WTC11 (cell line): ENCODE data around the gene CDH3. TPM values are rescaled to one million over a fixed set of nuclear protein-coding genes. Genes with fewer than 3 reads are reported as not detected.

Source experiments
- ATAC-seq: fragments of 200-7000 bp; cut with Tn5 transposase; 2 replicates; pipeline ENCODE4 v1.10.0; 2021; ENCODE audit warnings: mild to moderate bottlenecking, moderate library complexity
- CTCF ChIA-PET: fragments of 300-600 bp; sonication (Branson Sonifier 250); formaldehyde crosslinking; loops from one replicate; lab custom pipeline; 2021; ENCODE audit warnings: antibody characterized with exemption; lab: Charles Lee
- POLR2A ChIA-PET: fragments of 350-600 bp; sonication (Branson Sonifier 250); formaldehyde crosslinking; loops from one replicate; lab custom pipeline; 2021; ENCODE audit warnings: antibody characterized with exemption; lab: Charles Lee
- DNase-seq: peaks from one replicate; pipeline ENCODE4 v3.0.0; 2021; ENCODE audit warnings: low spot score
- H3K27ac Mint-ChIP-seq: 2 replicates; pipeline ENCODE4 v1.8.0; 2021; ENCODE audit warnings: mixed read lengths
- H3K27me3 Mint-ChIP-seq: 2 replicates; pipeline ENCODE4 v1.8.0; 2021; ENCODE audit warnings: low read depth, mild to moderate bottlenecking, moderate library complexity, mixed read lengths
- H3K36me3 Mint-ChIP-seq: 2 replicates; pipeline ENCODE4 v1.8.0; 2021; ENCODE audit warnings: mixed read lengths
- H3K4me1 Mint-ChIP-seq: 2 replicates; pipeline ENCODE4 v1.8.0; 2022; ENCODE audit warnings: mixed read lengths
- H3K4me3 Mint-ChIP-seq: 2 replicates; pipeline ENCODE4 v1.8.0; 2021; ENCODE audit warnings: mild to moderate bottlenecking, moderate library complexity, mixed read lengths
- H3K9me3 Mint-ChIP-seq: 2 replicates; pipeline ENCODE4 v1.8.0; 2021; ENCODE audit warnings: mixed read lengths
- ATF1 ChIP-seq: sonication (generic); formaldehyde crosslinking; IDR thresholded peaks from 2 replicates; pipeline ENCODE4 v1.8.1; 2023; ENCODE audit warnings: mild to moderate bottlenecking, moderate library complexity, missing genetic modification reagents
- ATF3 ChIP-seq: sonication (generic); formaldehyde crosslinking; conservative IDR thresholded peaks from 2 replicates; pipeline ENCODE4 v1.8.1; 2022; ENCODE audit warnings: mild to moderate bottlenecking, missing genetic modification reagents
- GRHL2 ChIP-seq: fragments of 250-450 bp; sonication (Bioruptor Pico); IDR thresholded peaks from 2 replicates; pipeline ENCODE4 v1.8.0; 2022; ENCODE audit warnings: mild to moderate bottlenecking, moderate library complexity; ENCODE audit not compliant: insufficient replicate concordance, severe bottlenecking
- JUN ChIP-seq: sonication (generic); formaldehyde crosslinking; IDR thresholded peaks from 2 replicates; pipeline ENCODE4 v1.8.0; 2023; ENCODE audit warnings: mild to moderate bottlenecking, missing genetic modification reagents
- NR2C2 ChIP-seq: sonication (generic); formaldehyde crosslinking; IDR thresholded peaks from 2 replicates; pipeline ENCODE4 v1.8.0; 2022; ENCODE audit warnings: mild to moderate bottlenecking, missing genetic modification reagents
- NR3C1 ChIP-seq: sonication (generic); formaldehyde crosslinking; conservative IDR thresholded peaks from 2 replicates; pipeline ENCODE4 v1.8.1; 2023; ENCODE audit warnings: low read depth, mild to moderate bottlenecking, missing genetic modification reagents
- TEAD1 ChIP-seq: sonication (generic); formaldehyde crosslinking; IDR thresholded peaks from 2 replicates; pipeline ENCODE4 v1.8.0; 2022; ENCODE audit warnings: mild to moderate bottlenecking, missing genetic modification reagents
- TP53 ChIP-seq: sonication (generic); formaldehyde crosslinking; IDR thresholded peaks from 2 replicates; pipeline ENCODE4 v1.8.1; 2023; ENCODE audit warnings: mild to moderate bottlenecking, missing genetic modification reagents
- ZNF263 ChIP-seq: sonication (generic); formaldehyde crosslinking; IDR thresholded peaks from 2 replicates; pipeline ENCODE4 v1.8.1; 2022; ENCODE audit warnings: low read depth, mild to moderate bottlenecking, moderate library complexity, missing genetic modification reagents
- total RNA-seq: library from RNA; stranded (reverse); gene quantifications from 3 replicates; pipeline ENCODE4 v1.2.3, GENCODE V29; 2021
- TF ChIP-seq, protein P1 (sequence below): sonication (generic); formaldehyde crosslinking; IDR thresholded peaks from 2 replicates; pipeline ENCODE4 v1.8.1; 2023; ENCODE audit warnings: mild to moderate bottlenecking, missing genetic modification reagents, borderline replicate concordance
- TF ChIP-seq, protein P2 (sequence below): sonication (generic); formaldehyde crosslinking; IDR thresholded peaks from 2 replicates; pipeline ENCODE4 v1.8.0; 2023; ENCODE audit warnings: missing genetic modification reagents
- TF ChIP-seq, protein P3 (sequence below): sonication (generic); formaldehyde crosslinking; IDR thresholded peaks from 2 replicates; pipeline ENCODE4 v1.8.0; 2022; ENCODE audit warnings: mild to moderate bottlenecking, missing genetic modification reagents
- TF ChIP-seq, protein P4 (sequence below): sonication (generic); formaldehyde crosslinking; IDR thresholded peaks from 2 replicates; pipeline ENCODE4 v1.8.1; 2023; ENCODE audit warnings: mild to moderate bottlenecking, missing genetic modification reagents, moderate library complexity
- TF ChIP-seq, protein P5 (sequence below): sonication (generic); formaldehyde crosslinking; IDR thresholded peaks from 2 replicates; pipeline ENCODE4 v1.8.1; 2023; ENCODE audit warnings: mild to moderate bottlenecking, missing genetic modification reagents

CDH3 gene
- total RNA-seq, 1 experiment from 2014 or later: 128 TPM

DNA sequence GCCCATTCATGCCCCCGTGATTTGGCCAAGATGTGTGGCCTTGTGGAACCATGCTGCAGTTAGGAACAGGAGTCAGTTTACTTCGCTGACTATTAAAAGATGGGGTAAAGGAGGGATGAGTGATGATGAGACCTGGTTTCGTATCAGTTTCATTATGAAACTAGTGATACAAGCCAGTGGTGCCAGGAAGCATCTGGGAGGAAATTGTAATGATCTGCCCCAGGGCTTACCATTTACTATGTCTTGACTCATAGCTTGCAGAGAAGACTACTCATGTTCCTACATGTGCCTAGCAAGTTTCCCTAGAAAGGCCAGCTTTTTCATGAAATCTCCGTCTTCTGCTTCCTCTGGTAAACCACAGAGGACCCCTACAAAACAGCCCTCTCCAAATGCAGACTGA lies 23.2 kb downstream of the CDH3 start:
- H3K9me3 Mint-ChIP-seq: no peaks in the 10 kb centered on the region
- ChIA-PET CTCF (interaction anchor here (1.9 to 2.2 kb wide), 3 partner anchors 78 to 179 kb away, joined by 4 to 12 read pairs (median 9); no protein-coding TSS in a partner anchor), POLR2A (interaction anchor here (0.5 kb wide), 1 partner anchor 24 kb away, joined by 3 read pairs; no protein-coding TSS in a partner anchor)
- TF ChIP-seq NR2C2 (no peak), TEAD1 (CRISPR knock-in tag) (no peak), TP53 (CRISPR knock-in tag) (no peak), ATF1 (CRISPR knock-in tag) (no peak), NR3C1 (CRISPR knock-in tag) (no peak), GRHL2 (CRISPR knock-in tag) (no peak), JUN (CRISPR knock-in tag) (no peak), ZNF263 (CRISPR knock-in tag) (no peak), ATF3 (no peak)
- TF ChIP-seq, protein P1, sequence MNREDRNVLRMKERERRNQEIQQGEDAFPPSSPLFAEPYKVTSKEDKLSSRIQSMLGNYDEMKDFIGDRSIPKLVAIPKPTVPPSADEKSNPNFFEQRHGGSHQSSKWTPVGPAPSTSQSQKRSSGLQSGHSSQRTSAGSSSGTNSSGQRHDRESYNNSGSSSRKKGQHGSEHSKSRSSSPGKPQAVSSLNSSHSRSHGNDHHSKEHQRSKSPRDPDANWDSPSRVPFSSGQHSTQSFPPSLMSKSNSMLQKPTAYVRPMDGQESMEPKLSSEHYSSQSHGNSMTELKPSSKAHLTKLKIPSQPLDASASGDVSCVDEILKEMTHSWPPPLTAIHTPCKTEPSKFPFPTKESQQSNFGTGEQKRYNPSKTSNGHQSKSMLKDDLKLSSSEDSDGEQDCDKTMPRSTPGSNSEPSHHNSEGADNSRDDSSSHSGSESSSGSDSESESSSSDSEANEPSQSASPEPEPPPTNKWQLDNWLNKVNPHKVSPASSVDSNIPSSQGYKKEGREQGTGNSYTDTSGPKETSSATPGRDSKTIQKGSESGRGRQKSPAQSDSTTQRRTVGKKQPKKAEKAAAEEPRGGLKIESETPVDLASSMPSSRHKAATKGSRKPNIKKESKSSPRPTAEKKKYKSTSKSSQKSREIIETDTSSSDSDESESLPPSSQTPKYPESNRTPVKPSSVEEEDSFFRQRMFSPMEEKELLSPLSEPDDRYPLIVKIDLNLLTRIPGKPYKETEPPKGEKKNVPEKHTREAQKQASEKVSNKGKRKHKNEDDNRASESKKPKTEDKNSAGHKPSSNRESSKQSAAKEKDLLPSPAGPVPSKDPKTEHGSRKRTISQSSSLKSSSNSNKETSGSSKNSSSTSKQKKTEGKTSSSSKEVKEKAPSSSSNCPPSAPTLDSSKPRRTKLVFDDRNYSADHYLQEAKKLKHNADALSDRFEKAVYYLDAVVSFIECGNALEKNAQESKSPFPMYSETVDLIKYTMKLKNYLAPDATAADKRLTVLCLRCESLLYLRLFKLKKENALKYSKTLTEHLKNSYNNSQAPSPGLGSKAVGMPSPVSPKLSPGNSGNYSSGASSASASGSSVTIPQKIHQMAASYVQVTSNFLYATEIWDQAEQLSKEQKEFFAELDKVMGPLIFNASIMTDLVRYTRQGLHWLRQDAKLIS (CRISPR knock-in tag): no peak
- TF ChIP-seq, protein P2, sequence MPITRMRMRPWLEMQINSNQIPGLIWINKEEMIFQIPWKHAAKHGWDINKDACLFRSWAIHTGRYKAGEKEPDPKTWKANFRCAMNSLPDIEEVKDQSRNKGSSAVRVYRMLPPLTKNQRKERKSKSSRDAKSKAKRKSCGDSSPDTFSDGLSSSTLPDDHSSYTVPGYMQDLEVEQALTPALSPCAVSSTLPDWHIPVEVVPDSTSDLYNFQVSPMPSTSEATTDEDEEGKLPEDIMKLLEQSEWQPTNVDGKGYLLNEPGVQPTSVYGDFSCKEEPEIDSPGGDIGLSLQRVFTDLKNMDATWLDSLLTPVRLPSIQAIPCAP: no peak
- TF ChIP-seq, protein P3, sequence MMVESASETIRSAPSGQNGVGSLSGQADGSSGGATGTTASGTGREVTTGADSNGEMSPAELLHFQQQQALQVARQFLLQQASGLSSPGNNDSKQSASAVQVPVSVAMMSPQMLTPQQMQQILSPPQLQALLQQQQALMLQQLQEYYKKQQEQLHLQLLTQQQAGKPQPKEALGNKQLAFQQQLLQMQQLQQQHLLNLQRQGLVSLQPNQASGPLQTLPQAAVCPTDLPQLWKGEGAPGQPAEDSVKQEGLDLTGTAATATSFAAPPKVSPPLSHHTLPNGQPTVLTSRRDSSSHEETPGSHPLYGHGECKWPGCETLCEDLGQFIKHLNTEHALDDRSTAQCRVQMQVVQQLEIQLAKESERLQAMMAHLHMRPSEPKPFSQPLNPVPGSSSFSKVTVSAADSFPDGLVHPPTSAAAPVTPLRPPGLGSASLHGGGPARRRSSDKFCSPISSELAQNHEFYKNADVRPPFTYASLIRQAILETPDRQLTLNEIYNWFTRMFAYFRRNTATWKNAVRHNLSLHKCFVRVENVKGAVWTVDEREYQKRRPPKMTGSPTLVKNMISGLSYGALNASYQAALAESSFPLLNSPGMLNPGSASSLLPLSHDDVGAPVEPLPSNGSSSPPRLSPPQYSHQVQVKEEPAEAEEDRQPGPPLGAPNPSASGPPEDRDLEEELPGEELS: no peak
- TF ChIP-seq, protein P4, sequence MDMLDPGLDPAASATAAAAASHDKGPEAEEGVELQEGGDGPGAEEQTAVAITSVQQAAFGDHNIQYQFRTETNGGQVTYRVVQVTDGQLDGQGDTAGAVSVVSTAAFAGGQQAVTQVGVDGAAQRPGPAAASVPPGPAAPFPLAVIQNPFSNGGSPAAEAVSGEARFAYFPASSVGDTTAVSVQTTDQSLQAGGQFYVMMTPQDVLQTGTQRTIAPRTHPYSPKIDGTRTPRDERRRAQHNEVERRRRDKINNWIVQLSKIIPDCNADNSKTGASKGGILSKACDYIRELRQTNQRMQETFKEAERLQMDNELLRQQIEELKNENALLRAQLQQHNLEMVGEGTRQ (CRISPR knock-in tag): no peak
- TF ChIP-seq, protein P5, sequence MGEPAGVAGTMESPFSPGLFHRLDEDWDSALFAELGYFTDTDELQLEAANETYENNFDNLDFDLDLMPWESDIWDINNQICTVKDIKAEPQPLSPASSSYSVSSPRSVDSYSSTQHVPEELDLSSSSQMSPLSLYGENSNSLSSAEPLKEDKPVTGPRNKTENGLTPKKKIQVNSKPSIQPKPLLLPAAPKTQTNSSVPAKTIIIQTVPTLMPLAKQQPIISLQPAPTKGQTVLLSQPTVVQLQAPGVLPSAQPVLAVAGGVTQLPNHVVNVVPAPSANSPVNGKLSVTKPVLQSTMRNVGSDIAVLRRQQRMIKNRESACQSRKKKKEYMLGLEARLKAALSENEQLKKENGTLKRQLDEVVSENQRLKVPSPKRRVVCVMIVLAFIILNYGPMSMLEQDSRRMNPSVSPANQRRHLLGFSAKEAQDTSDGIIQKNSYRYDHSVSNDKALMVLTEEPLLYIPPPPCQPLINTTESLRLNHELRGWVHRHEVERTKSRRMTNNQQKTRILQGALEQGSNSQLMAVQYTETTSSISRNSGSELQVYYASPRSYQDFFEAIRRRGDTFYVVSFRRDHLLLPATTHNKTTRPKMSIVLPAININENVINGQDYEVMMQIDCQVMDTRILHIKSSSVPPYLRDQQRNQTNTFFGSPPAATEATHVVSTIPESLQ (CRISPR knock-in tag): no peak
- TF ChIP-seq, all 79 proteins: peak for 0
- Mint-ChIP-seq H3K27me3 (no peaks in the 10 kb centered on the region), H3K27ac (peak overlapping the region; percentile 43), H3K4me1 (peaks cover 25% of the 10 kb centered on the region), H3K36me3 (peaks cover 21% of the 10 kb centered on the region), H3K4me3 (no peak overlapping the region)
- no peak for ATAC-seq
- DNase-seq: no peak
